Skeletal muscle tissue (tissue), 4 donors: ENCODE measurements around the gene TMEM254. TPM values are rescaled to one million over a fixed set of nuclear protein-coding genes. Genes with fewer than 3 reads are reported as not detected.

Experiments used
- H3K27ac ChIP-seq: one replicate; pipeline ENCODE4 v1.7.0; 2013; ENCODE audit warnings: mild to moderate bottlenecking, low read depth, low read length, inconsistent platforms
- H3K27me3 ChIP-seq, 3 donors: one replicate each; pipeline ENCODE4 v1.7.0; 2013; ENCODE audit warnings: low read length in 3 of 3; ENCODE audit not compliant: control insufficient read depth in 3 of 3, insufficient read depth in 3 of 3
- H3K36me3 ChIP-seq, 3 donors: one replicate each; pipeline ENCODE4 v1.7.0; 2013; ENCODE audit warnings: low read length in 3 of 3; ENCODE audit not compliant: control insufficient read depth in 3 of 3, insufficient read depth in 3 of 3
- H3K4me1 ChIP-seq, 3 donors: one replicate each; pipeline ENCODE4 v1.7.0; 2013; ENCODE audit warnings: low read length in 3 of 3, mild to moderate bottlenecking in 3 of 3; ENCODE audit not compliant: control insufficient read depth in 3 of 3, insufficient read depth in 3 of 3
- H3K4me3 ChIP-seq, 3 donors: one replicate each; pipeline ENCODE4 v1.7.0; 2013; ENCODE audit warnings: low read length in 3 of 3
- H3K9ac ChIP-seq, 3 donors: one replicate each; pipeline ENCODE4 v1.7.0; 2013; ENCODE audit warnings: low read length in 3 of 3, mild to moderate bottlenecking in 3 of 3, moderate library complexity in 2 of 3, low read depth in 1 of 3
- H3K9me3 ChIP-seq, 3 donors: one replicate each; pipeline ENCODE4 v1.7.0; 2013; ENCODE audit warnings: low read length in 3 of 3; ENCODE audit not compliant: control insufficient read depth in 3 of 3
- total RNA-seq: library from RNA; depleted of rRNA; stranded (reverse); fragments of >200 nt; gene quantifications from one replicate; pipeline ENCODE4 v1.2.3, GENCODE V29; 2014
- donor health status: Osteomylitis.

TMEM254 gene
- total RNA-seq, 1 donor from 2014 or later: 8.9 TPM

- no peaks in the 10 kb centered on the region for H3K9me3 ChIP-seq
- H3K27me3 ChIP-seq: no peaks in the 10 kb centered on the region
- H3K4me3 ChIP-seq: no peak overlapping the region
- H3K4me1 ChIP-seq: peaks cover 0 to 3% (median 0%) of the 10 kb centered on the region in 3 donors
- no peak overlapping the region for H3K9ac ChIP-seq
- H3K27ac ChIP-seq: no peak overlapping the region
- H3K36me3 ChIP-seq: no peaks in the 10 kb centered on the region
Observed at GRCh38 chr10:80100116-80100515, 21.7 kb downstream of the TMEM254 start.

- peaks cover 0 to 3% (median 3%) of the 10 kb centered on the region in 3 donors for H3K4me1 ChIP-seq
- H3K4me3 ChIP-seq: no peak overlapping the region
- no peaks in the 10 kb centered on the region for H3K36me3 ChIP-seq
- H3K27ac ChIP-seq: no peak overlapping the region
- H3K27me3 ChIP-seq: no peaks in the 10 kb centered on the region
- no peaks in the 10 kb centered on the region for H3K9me3 ChIP-seq
- no peak overlapping the region for H3K9ac ChIP-seq
Observed at GRCh38 chr10:80100861-80101695, 22.6 kb downstream of the TMEM254 start.

- Histone ChIP-seq H3K9ac (no peak overlapping the region), H3K9me3 (peaks cover 0 to 2% (median 0%) of the 10 kb centered on the region in 3 donors), H3K4me3 (no peak overlapping the region)
Observed at GRCh38 chr10:80104066-80104926, 25.8 kb downstream of the TMEM254 start.

GRCh38 chr10:80108576-80109239, 30.2 kb downstream of the TMEM254 start:
- H3K4me3 ChIP-seq: no peak overlapping the region
- H3K27me3 ChIP-seq: no peaks in the 10 kb centered on the region
- no peak overlapping the region for H3K27ac ChIP-seq
- peaks cover 0 to 7% (median 3%) of the 10 kb centered on the region in 3 donors for H3K4me1 ChIP-seq
- peaks cover 0 to 5% (median 0%) of the 10 kb centered on the region in 3 donors for H3K9me3 ChIP-seq
- H3K9ac ChIP-seq: no peak overlapping the region
- H3K36me3 ChIP-seq: no peaks in the 10 kb centered on the region

More at GRCh38 chr10:80104066-80104926, 25.8 kb downstream of the TMEM254 start:
- peak overlapping the region; percentile 72 for H3K27ac ChIP-seq
- H3K4me1 ChIP-seq: peaks cover 0 to 3% (median 3%) of the 10 kb centered on the region in 3 donors
- no peaks in the 10 kb centered on the region for H3K27me3 ChIP-seq
- no peaks in the 10 kb centered on the region for H3K36me3 ChIP-seq

GRCh38 chr10:80110986-80111385, 32.5 kb downstream of the TMEM254 start:
- Histone ChIP-seq H3K27me3 (no peaks in the 10 kb centered on the region), H3K4me1 (peaks cover 0 to 3% (median 0%) of the 10 kb centered on the region in 3 donors), H3K36me3 (no peaks in the 10 kb centered on the region), H3K4me3 (no peak overlapping the region), H3K27ac (no peak overlapping the region), H3K9me3 (peaks cover 0 to 5% (median 0%) of the 10 kb centered on the region in 3 donors), H3K9ac (no peak overlapping the region)

- no peak overlapping the region for H3K27ac ChIP-seq
- H3K9me3 ChIP-seq: no peaks in the 10 kb centered on the region
- H3K36me3 ChIP-seq: no peaks in the 10 kb centered on the region
- H3K27me3 ChIP-seq: no peaks in the 10 kb centered on the region
- no peak overlapping the region for H3K9ac ChIP-seq
- no peaks in the 10 kb centered on the region for H3K4me1 ChIP-seq
- no peak overlapping the region for H3K4me3 ChIP-seq
Observed at GRCh38 chr10:80118669-80119068, 40.2 kb downstream of the TMEM254 start.

- H3K4me3 ChIP-seq: no peak overlapping the region
- H3K27me3 ChIP-seq: no peaks in the 10 kb centered on the region
- no peaks in the 10 kb centered on the region for H3K4me1 ChIP-seq
- no peaks in the 10 kb centered on the region for H3K9me3 ChIP-seq
- H3K9ac ChIP-seq: no peak overlapping the region
- no peak overlapping the region for H3K27ac ChIP-seq
- no peaks in the 10 kb centered on the region for H3K36me3 ChIP-seq
Observed at GRCh38 chr10:80122110-80122710, 43.7 kb downstream of the TMEM254 start.

- Histone ChIP-seq H3K9me3 (no peaks in the 10 kb centered on the region), H3K27me3 (no peaks in the 10 kb centered on the region), H3K27ac (no peak overlapping the region), H3K36me3 (no peaks in the 10 kb centered on the region), H3K4me1 (no peaks in the 10 kb centered on the region), H3K4me3 (no peak overlapping the region), H3K9ac (no peak overlapping the region)
Observed at GRCh38 chr10:80122746-80123145, 44.3 kb downstream of the TMEM254 start.

- Histone ChIP-seq H3K27me3 (peaks cover 0 to 3% (median 2%) of the 10 kb centered on the region in 3 donors), H3K9ac (peak overlapping the region in 1 of 3 donors; percentile 8), H3K27ac (no peak overlapping the region), H3K4me3 (no peak overlapping the region), H3K9me3 (no peaks in the 10 kb centered on the region), H3K4me1 (no peaks in the 10 kb centered on the region), H3K36me3 (no peaks in the 10 kb centered on the region)
Observed at GRCh38 chr10:80126876-80127275, 48.4 kb downstream of the TMEM254 start.
